Stimulated activated CD8-positive, alpha-beta memory T cell treated with anti-CD3 and anti-CD28 coated beads, Interleukin-7, amount 100 ng/mL, for 24 hours (primary cell): ENCODE measurements around the gene POLD4.

Source experiments
- DNase-seq: peaks from one replicate; pipeline ENCODE4 v3.0.0-alpha.2; 2020; ENCODE audit warnings: low read depth

Gene POLD4

GRCh38 chr11:67387518-67387917 lies 34.2 kb upstream of the POLD4 start:
- DNase-seq = no peak

- DNase-seq = no peak
Observed at GRCh38 chr11:67387069-67387468, 33.7 kb upstream of the POLD4 start.

DNA sequence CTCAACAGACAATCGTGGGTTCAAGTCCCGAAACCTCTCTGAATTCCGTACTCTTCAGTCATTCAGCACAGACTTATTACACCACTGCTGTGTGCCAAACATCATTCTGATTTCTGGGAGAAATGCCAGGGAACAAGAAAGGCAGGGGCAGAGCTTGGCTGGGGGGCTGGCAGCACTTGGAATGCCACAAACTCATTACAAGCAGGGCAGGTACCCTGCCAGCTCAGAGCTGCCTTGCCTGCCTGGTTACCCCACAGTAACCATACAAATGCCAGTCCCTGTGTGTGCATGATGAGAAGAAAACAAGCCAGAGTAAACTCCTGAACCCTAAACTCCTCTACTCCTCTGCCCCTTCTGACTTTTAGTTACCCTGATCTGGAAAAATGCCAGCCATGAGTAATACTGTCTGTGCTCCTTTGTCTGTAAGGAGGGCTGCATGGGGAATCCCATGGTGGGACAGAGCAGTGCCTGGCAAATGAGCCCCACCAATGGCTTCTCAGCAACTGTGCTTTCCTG lies 31.6 kb upstream of the POLD4 start:
- no peak for DNase-seq

DNA sequence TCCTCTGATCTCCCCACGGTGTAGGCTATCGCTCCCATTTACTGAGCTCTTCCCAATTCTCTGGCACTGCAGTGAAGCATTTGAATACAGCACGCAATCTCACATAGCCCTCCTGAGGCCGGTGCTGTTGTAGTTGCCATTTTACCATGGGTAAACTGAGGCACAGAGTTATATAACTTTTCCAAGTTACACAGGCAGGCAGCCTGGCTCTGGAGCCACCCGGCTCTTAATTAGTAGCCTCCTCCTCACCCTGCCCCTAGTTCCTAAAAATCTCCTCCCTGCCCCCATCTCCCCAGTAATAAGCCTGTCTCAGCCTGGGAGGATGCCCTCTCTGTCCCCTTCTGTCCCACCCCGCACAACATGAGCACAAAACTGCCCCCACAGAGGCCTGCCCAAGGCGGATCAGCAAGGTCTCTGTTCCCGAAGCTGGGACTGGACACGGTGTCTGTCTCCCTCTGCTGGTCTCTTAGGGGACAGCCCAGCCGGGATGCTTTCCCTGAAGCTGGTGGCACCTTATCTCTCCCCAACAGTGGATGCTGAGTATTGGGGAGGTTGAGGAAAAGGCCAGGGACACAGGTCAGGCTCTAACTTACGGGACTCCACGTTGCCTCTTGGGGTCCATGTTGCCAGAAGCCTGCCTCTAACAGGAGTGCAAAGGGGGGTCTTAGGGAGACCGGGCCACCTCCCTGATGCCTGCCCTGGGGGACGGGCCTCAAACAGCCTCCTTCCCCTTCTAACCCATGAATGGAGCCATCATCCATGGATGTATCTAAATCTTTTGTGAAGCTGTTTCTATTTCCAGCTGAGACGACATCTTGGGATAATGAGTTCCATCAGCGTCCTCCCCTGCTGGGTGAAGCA lies 29.2 kb upstream of the POLD4 start:
- peak; percentile 63 for DNase-seq

DNA sequence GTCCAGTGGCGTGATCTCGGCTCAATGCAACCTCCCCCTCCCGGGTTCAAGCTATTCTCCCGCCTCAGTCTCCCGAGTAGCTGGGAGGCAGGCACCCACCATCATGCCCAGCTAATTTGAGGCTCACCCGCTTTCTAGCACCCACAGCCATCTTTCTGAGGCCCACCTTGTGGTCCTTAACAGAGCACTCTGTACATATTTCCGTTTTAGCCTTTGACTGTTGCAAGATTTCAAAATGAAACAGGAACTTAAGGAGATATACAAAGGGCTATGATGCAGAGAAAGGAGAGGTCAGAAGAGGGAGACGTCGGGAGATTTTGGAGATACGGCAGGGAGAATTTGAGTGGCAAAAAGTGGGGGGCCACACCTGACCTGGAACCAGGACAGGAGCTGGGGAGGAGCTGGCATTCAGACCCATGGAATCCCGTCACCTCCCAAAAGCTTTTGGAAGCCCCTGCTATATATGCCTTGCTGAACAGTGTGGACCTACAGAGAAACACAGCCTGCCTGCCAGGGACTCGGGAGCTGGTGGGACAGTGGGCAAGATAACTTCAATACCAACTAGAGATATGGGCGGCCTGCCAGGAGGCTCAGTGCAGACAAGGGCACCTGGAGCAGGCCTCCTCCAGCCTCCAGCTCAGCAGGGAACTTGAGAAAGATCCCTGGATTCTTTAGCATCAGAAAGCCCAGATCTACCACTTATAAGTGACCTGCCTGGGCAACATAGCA lies 28.1 kb upstream of the POLD4 start:
- no peak for DNase-seq

DNA sequence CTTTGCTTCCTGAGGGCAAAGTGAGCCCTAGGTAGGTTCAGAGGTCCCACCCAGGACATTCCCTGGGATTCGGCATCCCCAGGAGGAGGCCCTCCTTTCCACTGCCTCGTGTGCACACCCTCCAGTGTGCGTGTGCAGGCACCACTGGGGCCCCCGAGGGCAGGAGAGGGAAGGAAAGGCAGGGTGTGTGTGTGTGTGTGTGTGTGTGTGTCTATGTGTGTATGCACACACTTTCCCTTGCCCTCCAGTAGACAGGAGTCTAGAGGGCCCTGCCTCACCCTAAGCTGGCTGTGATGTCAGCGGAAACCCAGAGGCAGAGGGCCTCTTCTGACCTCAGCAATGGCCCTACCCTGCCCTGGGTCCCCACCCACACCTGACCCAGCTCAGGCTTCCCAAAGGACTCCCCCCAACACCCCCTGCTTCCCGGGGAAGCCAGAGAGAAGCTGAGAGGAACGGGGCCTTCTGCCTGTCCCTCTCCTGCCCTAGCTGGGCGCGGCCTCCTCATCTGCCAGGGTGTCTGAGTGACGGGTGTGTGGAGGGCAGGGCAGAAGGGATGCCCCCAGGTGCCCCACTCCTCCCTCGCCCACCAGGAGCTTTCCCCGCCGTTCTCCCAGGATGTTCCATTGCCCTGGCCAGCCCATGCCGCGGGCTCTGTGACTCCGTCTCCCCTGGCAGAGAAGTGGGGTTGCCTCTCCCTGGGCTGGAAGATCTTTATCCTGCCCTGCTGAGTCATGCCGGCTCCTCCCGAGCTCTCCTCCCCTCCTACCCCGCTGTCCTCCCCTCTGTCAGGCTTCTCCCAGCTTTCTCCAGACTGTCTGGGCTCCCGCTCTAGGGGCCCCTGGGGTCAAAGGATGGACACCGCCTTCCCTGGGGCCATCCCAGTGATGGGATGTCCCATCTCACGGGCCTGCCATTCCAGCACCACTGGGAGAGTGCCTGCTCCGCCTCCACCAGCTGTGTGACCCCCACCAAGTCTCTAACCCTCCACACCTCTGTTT lies 26.0 kb upstream of the POLD4 start:
- DNase-seq = no peak

GRCh38 chr11:67378544-67378943 lies 25.2 kb upstream of the POLD4 start:
- no peak for DNase-seq

GRCh38 chr11:67376873-67377808 lies 23.8 kb upstream of the POLD4 start:
- no peak for DNase-seq

GRCh38 chr11:67376063-67376820 lies 22.9 kb upstream of the POLD4 start:
- no peak for DNase-seq

DNA sequence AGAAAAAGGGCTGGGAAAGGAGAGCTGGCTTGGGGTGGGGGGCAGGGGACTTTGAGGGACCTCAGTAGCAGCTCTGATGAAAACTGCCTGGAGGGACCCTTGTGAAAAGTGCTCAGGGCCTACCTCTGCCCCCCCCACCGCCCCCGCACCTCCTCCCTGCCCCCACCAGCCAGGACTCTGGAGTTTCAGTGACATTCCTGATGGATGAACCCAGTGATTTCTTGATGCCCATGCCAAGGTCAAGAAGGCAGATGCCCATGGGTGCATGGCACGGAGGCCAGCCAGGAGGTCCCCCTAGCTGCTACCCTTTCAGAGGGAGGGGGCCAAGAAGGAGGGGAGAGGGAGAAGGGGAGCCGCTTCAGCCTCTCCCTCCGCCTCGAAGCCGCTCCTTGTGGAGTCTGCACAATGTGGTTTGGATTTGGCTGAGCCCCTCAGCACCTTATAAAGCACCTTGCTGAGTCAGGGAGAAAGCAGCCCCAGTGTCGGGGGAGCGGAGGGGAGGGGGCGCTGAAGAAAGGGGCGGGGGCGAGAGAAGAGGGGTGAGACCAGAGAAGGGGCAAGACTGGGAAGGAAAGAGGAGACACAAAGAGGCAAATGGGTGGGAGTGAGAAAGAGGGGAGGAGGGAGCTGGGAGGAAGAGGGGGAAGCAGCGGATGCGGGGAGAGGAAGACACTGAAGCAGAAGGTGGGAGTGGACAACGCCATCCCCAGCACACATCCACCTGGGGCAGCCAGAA lies 22.1 kb upstream of the POLD4 start:
- DNase-seq = no peak

DNA sequence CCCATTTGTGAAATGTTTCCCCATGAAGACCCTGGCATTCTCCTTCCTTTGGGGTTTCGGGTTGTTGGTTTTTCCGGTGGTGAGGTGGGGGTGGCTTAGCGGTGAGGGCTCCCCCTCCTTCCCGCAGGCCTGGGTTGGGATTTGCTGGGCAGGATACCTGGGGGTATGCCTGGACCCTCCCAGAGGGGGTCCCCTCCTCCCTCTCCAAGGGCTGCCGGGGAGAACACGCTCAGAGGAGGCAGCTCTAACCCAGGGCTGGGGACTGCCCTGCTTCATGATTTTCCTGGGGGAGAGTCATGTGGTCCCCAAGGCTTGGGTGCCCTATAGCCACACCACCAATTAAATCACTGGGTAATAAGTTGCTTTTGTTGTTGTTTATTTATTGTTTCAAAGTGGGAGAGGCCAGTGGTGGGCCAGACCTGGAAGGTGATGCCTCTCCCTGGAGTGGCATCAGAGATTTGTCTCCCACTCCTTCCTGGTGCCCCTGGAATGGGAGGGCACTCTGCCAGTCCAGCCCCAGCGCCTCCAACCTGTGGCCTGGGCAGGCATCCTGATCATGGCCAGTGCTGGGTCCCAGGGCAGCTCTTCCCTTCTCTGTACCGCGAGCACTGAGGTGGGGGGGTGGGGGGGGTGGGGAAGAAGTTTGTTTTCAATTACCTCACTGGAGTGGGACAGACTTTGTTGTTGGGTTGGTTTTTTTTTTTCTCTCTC lies 21.4 kb upstream of the POLD4 start:
- DNase-seq = no peak

GRCh38 chr11:67373648-67374570 lies 20.6 kb upstream of the POLD4 start:
- no peak for DNase-seq

DNA sequence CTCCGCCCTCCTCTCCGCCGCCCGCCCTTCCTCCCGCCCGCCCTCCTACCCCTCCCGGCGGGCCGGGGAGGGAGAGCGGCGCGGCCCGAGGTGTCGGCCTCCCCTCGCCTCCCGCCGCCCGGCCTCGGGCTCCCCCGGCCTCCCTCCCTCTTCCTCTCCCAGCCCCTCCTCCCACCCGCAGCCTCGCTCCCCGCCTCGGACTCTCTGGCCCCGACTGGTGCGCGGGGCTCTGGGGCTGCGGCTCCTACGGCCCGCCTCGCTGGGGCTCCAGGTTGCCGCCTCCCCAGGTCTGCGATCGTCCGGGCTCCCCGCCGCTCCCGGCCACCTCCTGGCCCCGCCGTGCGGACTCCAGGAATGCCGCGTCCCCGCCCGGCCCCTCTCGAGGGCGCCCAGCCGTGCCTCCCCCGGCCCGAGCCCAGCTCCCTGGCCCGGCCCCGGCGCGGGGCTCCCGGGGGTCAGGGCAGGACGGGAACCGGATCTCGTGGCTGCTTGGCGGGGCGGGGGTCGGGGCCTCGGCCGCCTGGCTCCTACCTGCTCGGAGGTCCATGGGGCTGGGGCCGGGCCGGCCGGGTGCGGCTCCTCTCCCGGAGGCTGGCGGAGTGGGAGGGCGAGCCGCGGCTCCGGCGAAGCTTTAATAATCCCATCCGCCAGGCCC lies 19.8 kb upstream of the POLD4 start, which contains the start of gene CLCF1:
Gene CLCF1, minus strand, starts transcription at position 606 of the 655 bp plus-strand sequence. Its CDS starts 59 bp downstream, at position 547.
- DNase-seq = no peak

DNA sequence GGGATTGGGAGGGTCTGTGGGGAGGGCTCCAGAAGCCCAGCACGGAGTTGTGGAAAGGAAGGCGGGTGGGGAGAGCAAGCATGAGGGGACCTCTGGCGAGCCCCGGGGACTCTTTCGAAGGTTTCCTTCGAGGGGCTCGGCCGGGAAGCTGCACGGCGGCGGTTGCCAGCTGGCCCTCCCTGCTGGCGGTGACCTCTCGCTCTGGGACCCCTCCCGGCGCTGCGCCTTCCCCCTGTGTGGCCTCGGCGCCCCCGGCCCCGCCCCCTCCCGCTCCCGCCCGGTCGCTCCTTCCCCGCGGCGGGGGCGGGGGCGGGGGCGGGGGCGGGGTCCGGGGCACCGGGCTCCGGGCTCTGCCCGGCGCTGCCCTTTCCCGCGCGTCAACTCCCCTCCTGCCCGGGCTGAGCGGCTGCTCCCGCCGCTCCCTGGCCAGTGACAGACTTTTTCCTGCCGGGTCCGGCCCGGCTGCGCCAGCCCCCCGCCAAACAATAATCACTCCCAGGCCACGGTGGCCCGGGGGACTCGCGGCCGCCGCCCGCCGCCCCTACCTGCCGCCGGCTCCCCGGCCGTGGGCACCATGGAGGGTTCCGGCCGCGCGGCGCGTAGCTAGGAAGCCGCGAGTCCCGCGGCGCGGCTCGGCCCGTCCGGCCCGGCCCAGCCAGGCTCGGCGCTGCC lies 19.1 kb upstream of the POLD4 start:
- DNase-seq = no peak

GRCh38 chr11:67371911-67372320 lies 18.6 kb upstream of the POLD4 start:
- DNase-seq = no peak

- DNase-seq = no peak
Observed at GRCh38 chr11:67371189-67371910, 18.0 kb upstream of the POLD4 start.
